Endothelial cell (in vitro differentiated cells): Measurements from ENCODE around the gene RUSC2. TPM values are rescaled to one million over a fixed set of nuclear protein-coding genes. Genes with fewer than 3 reads are reported as not detected.
"Not testable (repeated sequence)": the region's sequence is repeated elsewhere in the genome, so short reads cannot be mapped to it uniquely, and the experiment has no call there.

Experiments used
- DNase-seq: peaks from one replicate; pipeline ENCODE4 v3.0.0; 2021; ENCODE audit warnings: low spot score
- H3K27ac Mint-ChIP-seq: one replicate; pipeline ENCODE4 v1.8.0; 2021; ENCODE audit warnings: mixed read lengths, inconsistent platforms; ENCODE audit not compliant: unreplicated experiment
- H3K27me3 Mint-ChIP-seq: one replicate; pipeline ENCODE4 v1.8.0; 2021; ENCODE audit warnings: mild to moderate bottlenecking, moderate library complexity, mixed read lengths, inconsistent platforms; ENCODE audit not compliant: unreplicated experiment
- H3K36me3 Mint-ChIP-seq: one replicate; pipeline ENCODE4 v1.8.0; 2021; ENCODE audit warnings: mild to moderate bottlenecking, low read depth, mixed read lengths, inconsistent platforms; ENCODE audit not compliant: unreplicated experiment
- H3K4me1 Mint-ChIP-seq: one replicate; pipeline ENCODE4 v1.8.0; 2021; ENCODE audit warnings: mild to moderate bottlenecking, mixed read lengths, inconsistent platforms; ENCODE audit not compliant: unreplicated experiment
- H3K4me3 Mint-ChIP-seq: one replicate; pipeline ENCODE4 v1.8.0; 2021; ENCODE audit warnings: mild to moderate bottlenecking, mixed read lengths, inconsistent platforms; ENCODE audit not compliant: unreplicated experiment
- H3K9me3 Mint-ChIP-seq: one replicate; pipeline ENCODE4 v1.8.0; 2021; ENCODE audit warnings: mixed read lengths, inconsistent platforms; ENCODE audit not compliant: unreplicated experiment
- total RNA-seq: library from RNA; stranded (reverse); fragmentation: NEBNext Ultra II Directional; extraction: Animal tissue kit (Norgen Biotek cat#: 25700); gene quantifications from one replicate; pipeline ENCODE4 v1.2.1, GENCODE V29; 2021; ENCODE audit not compliant: unreplicated experiment
- TF ChIP-seq, protein P1 (sequence below): fragments of 200-600 bp; sonication (generic); IDR thresholded peaks from one replicate; pipeline ENCODE4 v1.5.0; 2021; ENCODE audit warnings: antibody characterized with exemption; ENCODE audit not compliant: unreplicated experiment

Gene RUSC2
- total RNA-seq, 1 donor from 2014 or later, result 22.3 TPM

DNA sequence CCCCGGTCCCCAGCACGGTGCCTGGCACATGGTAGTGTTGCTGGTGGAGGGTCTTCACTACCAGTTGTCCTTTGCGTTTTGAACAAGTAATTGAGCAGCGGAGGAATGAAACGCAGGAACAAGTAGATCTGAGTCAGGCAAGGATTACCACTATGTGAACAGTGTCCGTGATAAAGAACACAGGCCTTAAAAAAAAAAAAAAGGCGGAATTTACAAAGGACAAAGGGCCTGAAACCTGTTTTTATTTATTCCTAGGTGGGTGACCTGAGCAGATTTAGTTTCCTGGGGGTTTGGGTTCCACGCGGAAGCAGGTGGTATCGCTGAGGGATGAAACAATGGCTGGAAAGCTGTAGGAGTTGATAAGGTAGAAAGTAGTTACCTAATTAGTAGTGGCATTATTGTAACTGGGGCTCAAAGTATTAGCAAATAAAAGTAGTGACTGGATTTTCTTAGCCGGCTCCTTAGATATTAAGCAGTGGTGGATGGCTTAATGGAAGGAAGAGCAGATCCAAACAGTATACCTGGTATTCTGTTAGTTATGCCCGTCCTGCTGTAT, 1.1 kb downstream of the RUSC2 start:
- Mint-ChIP-seq H3K9me3 (no peaks in the 10 kb centered on the region), H3K27ac (peak overlapping the region; percentile 80), H3K4me3 (peak overlapping the region; percentile 96), H3K4me1 (peaks cover 27% of the 10 kb centered on the region), H3K27me3 (peaks cover 7% of the 10 kb centered on the region), H3K36me3 (peaks cover 3% of the 10 kb centered on the region)
- TF ChIP-seq, protein P1, sequence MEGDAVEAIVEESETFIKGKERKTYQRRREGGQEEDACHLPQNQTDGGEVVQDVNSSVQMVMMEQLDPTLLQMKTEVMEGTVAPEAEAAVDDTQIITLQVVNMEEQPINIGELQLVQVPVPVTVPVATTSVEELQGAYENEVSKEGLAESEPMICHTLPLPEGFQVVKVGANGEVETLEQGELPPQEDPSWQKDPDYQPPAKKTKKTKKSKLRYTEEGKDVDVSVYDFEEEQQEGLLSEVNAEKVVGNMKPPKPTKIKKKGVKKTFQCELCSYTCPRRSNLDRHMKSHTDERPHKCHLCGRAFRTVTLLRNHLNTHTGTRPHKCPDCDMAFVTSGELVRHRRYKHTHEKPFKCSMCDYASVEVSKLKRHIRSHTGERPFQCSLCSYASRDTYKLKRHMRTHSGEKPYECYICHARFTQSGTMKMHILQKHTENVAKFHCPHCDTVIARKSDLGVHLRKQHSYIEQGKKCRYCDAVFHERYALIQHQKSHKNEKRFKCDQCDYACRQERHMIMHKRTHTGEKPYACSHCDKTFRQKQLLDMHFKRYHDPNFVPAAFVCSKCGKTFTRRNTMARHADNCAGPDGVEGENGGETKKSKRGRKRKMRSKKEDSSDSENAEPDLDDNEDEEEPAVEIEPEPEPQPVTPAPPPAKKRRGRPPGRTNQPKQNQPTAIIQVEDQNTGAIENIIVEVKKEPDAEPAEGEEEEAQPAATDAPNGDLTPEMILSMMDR, result no peak
- no peak for DNase-seq

DNA sequence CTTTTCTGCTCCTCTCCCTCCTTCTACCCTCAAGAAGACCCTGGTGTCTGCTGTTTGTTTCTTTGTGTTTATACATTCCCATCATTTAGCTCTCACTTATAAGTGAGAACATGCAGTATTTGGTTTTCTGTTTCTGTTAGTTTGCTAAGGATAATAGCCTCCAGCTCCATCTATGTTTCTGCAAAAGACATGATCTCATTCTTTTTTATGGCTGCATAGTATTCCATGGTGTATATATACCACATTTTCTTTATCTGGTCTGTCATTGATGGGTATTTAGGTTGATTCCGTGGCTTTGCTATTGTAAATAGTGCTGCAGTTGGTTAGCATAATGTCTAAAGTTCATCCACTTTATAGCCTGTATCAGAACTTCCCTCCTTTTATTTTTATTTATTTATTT, 3.2 kb downstream of the RUSC2 start:
- not testable (repeated sequence) for H3K27ac Mint-ChIP-seq, DNase-seq, H3K9me3 Mint-ChIP-seq, H3K27me3 Mint-ChIP-seq, H3K36me3 Mint-ChIP-seq, H3K4me3 Mint-ChIP-seq
- H3K4me1 Mint-ChIP-seq, result peaks cover 23% of the 10 kb centered on the region

DNA sequence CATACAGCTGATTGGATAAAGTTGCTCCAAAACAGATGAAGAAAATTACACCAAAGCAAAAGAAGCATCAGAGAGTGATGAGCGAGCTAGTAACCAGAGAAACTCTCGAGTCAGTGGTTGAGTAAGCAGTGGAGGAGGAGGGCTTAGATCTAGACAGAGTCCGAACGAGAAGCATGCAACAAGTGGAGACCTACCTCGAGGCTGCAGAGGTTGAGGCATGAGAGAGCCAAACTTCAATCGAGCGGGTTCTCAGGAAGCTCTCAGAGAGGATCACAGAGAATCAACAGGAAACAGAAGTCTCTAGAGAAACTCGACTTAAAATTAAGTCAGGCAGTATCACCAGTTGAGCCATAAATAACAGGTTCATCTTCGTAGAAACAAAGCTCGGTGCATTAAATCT, 6.1 kb downstream of the RUSC2 start:
- TF ChIP-seq, protein P1, result no peak
- H3K4me3 Mint-ChIP-seq, result peak overlapping the region; percentile 18
- H3K27ac Mint-ChIP-seq, result no peak overlapping the region
- H3K4me1 Mint-ChIP-seq, result peaks cover 11% of the 10 kb centered on the region
- peaks cover 4% of the 10 kb centered on the region for H3K9me3 Mint-ChIP-seq
- H3K36me3 Mint-ChIP-seq, result peaks cover 3% of the 10 kb centered on the region
- no peaks in the 10 kb centered on the region for H3K27me3 Mint-ChIP-seq
- no peak for DNase-seq

DNA sequence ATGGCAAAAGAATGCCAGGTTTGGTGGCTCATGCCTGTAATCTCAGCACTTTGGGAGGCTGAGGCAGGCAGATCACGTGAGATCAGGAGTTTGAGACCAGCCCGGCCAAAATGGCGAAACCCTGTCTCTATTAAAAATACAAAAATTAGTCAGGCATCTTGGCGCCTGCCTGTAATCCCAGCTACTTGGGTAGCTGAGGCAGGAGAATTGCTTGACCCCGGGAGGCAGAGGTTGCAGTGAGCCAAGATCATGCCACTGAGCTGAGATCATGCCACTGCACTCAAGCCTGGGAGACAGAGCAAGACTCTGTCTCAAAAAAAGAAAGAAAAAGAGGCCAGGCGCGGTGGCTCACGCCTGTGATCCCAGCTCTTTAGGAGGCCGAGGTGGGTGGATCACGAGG, 8.3 kb downstream of the RUSC2 start:
- DNase-seq, H3K4me3 Mint-ChIP-seq, H3K4me1 Mint-ChIP-seq, H3K27ac Mint-ChIP-seq, H3K27me3 Mint-ChIP-seq, H3K36me3 Mint-ChIP-seq, H3K9me3 Mint-ChIP-seq: not testable (repeated sequence)

DNA sequence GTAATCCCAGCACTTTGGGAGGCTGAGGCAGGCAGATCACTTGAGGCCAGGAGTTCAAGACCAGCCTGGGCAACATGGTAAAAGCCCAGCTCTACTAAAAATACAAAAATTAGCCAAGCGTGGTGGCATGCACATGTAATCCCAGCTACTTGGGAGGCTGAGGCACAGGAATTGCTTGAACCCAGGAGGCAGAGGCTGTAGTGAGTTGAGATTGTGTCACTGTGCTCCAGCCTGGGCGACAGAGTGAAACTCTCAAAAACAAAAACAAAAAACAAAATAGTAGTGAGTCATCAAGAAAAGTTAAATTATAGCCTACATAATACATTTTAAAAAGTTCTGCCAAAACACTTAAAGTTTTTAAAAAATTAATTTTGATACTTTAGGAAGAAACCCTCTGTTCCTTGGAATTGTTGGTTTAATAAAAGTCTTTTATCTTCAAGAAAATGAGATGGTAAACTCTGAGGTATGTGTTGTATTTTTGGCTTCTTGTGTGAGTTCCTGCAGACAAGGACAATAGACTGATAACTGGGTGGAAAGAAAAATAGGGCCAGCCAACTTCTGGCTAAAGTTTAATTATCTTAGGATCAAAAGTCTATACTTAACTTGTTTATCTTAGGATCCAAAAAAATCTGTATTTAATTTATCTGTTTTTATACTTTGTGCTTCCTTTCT, 9.3 kb downstream of the RUSC2 start:
- Mint-ChIP-seq H3K36me3 (peaks cover 3% of the 10 kb centered on the region), H3K4me1 (peaks cover 4% of the 10 kb centered on the region), H3K4me3 (no peak overlapping the region), H3K27me3 (no peaks in the 10 kb centered on the region), H3K27ac (no peak overlapping the region), H3K9me3 (peaks cover 4% of the 10 kb centered on the region)
- no peak for DNase-seq
- TF ChIP-seq, protein P1, result no peak

DNA sequence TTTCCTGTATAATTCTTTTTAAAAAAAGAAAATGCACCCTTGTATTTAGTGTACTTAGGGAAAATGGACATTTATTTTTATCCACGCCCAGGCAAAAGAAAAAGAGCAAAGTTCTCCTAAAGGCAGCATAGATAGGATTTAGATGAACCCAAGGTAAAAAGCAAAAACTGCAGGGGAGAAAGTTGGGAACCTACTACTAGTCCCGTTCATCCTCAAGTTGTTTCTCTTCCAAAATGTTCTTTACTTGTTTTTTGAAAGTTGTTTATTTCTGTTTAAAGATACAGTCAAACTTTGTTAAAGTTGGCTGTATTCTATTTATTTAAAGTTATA, 9.8 kb downstream of the RUSC2 start:
- Mint-ChIP-seq H3K4me1 (peaks cover 4% of the 10 kb centered on the region), H3K27me3 (no peaks in the 10 kb centered on the region), H3K36me3 (peaks cover 3% of the 10 kb centered on the region), H3K4me3 (no peak overlapping the region), H3K9me3 (peaks cover 4% of the 10 kb centered on the region), H3K27ac (no peak overlapping the region)
- no peak for DNase-seq
- TF ChIP-seq, protein P1, result no peak
